Naive B cell (primary cell): ENCODE data around the gene PCCA. TPM values are rescaled to one million over a fixed set of nuclear protein-coding genes. Genes with fewer than 3 reads are reported as not detected.
"Not testable (repeated sequence)": the region's sequence is repeated elsewhere in the genome, so short reads cannot be mapped to it uniquely, and the experiment has no call there.

Experiments used
- ATAC-seq, 2 donors: fragments of 150-1000 bp; cut with Tn5 transposase; 2 replicates each; pipeline ENCODE4 v1.10.0; 2021; ENCODE audit warnings: low read depth in 2 of 2, mild to moderate bottlenecking in 2 of 2, moderate library complexity in 2 of 2
- DNase-seq: peaks from one replicate; pipeline ENCODE4 v3.0.0; 2022
- H3K27ac Mint-ChIP-seq, 6 donors: one replicate each; pipeline ENCODE4 v1.8.0; 2020 to 2022; ENCODE audit warnings: mild to moderate bottlenecking in 6 of 6, mixed read lengths in 6 of 6, moderate library complexity in 5 of 6, inconsistent platforms in 2 of 6
- H3K27me3 Mint-ChIP-seq, 3 donors: one replicate each; pipeline ENCODE4 v1.8.0; 2021 to 2022; ENCODE audit warnings: mixed read lengths in 3 of 3, mild to moderate bottlenecking in 1 of 3
- H3K36me3 Mint-ChIP-seq, 2 donors: one replicate each; pipeline ENCODE4 v1.8.0; 2020 to 2022; ENCODE audit warnings: mixed read lengths in 2 of 2, inconsistent platforms in 1 of 2, mild to moderate bottlenecking in 1 of 2
- H3K4me1 Mint-ChIP-seq, 3 donors: one replicate each; pipeline ENCODE4 v1.8.0; 2020 to 2022; ENCODE audit warnings: mixed read lengths in 3 of 3, inconsistent platforms in 1 of 3, mild to moderate bottlenecking in 1 of 3, moderate library complexity in 1 of 3
- H3K4me3 Mint-ChIP-seq, 8 donors: one replicate each; pipeline ENCODE4 v1.8.0; 2020 to 2022; ENCODE audit warnings: mild to moderate bottlenecking in 8 of 8, mixed read lengths in 8 of 8, moderate library complexity in 8 of 8, inconsistent platforms in 2 of 8
- H3K9me3 Mint-ChIP-seq, 7 donors: one replicate each; pipeline ENCODE4 v1.8.0; 2020 to 2022; ENCODE audit warnings: mixed read lengths in 7 of 7, mild to moderate bottlenecking in 5 of 7, inconsistent platforms in 2 of 7, moderate library complexity in 1 of 7
- polyA plus RNA-seq, 6 donors: library from polyadenylated mRNA; unstranded; fragments of 300-500 nt; fragmentation: Illumina TruSeq; gene quantifications; one replicate each; pipeline ENCODE4 v1.2.3, GENCODE V29; 2021; ENCODE audit warnings: low read depth in 6 of 6

The PCCA gene
- polyA plus RNA-seq, 6 donors from 2014 or later: 2.4 to 8.4 (median 4.6) TPM

GRCh38 chr13:100075700-100076587 is 12.9 kb upstream of the PCCA start:
- Mint-ChIP-seq H3K36me3 (no peaks in the 10 kb centered on the region), H3K9me3 (peaks cover 0 to 2% (median 0%) of the 10 kb centered on the region in 7 donors), H3K27ac (no peak overlapping the region), H3K4me3 (peak overlapping the region in 1 of 8 donors; percentile 20), H3K4me1 (no peaks in the 10 kb centered on the region), H3K27me3 (peaks cover 0 to 6% (median 4%) of the 10 kb centered on the region in 3 donors)
- no peak for DNase-seq
- no peak for ATAC-seq

GRCh38 chr13:100079003-100079402 is 9.9 kb upstream of the PCCA start:
- H3K4me3 Mint-ChIP-seq, H3K4me1 Mint-ChIP-seq, H3K27me3 Mint-ChIP-seq, H3K36me3 Mint-ChIP-seq, ATAC-seq, H3K9me3 Mint-ChIP-seq, DNase-seq, H3K27ac Mint-ChIP-seq: not testable (repeated sequence)

GRCh38 chr13:100083401-100083800 is 5.5 kb upstream of the PCCA start:
- H3K27me3 Mint-ChIP-seq, H3K4me1 Mint-ChIP-seq, DNase-seq, H3K36me3 Mint-ChIP-seq, H3K9me3 Mint-ChIP-seq, ATAC-seq: not testable (repeated sequence)
- Mint-ChIP-seq H3K4me3 (peak overlapping the region in 1 of 8 donors; percentile 46), H3K27ac (peak overlapping the region in 1 of 6 donors; percentile 54)

GRCh38 chr13:100088273-100088643 is 635 bp upstream of the PCCA start:
- peak overlapping the region; percentile 90 to 97 (median 94) for H3K4me3 Mint-ChIP-seq
- no peak overlapping the region for H3K27ac Mint-ChIP-seq
- ATAC-seq (no peak), DNase-seq (no peak)
- H3K4me1 Mint-ChIP-seq: peaks cover 14 to 23% (median 15%) of the 10 kb centered on the region in 3 donors
- no peaks in the 10 kb centered on the region for H3K27me3 Mint-ChIP-seq
- H3K9me3 Mint-ChIP-seq: no peaks in the 10 kb centered on the region
- H3K36me3 Mint-ChIP-seq: no peaks in the 10 kb centered on the region

- peak; percentile 55 to 58 for ATAC-seq
- Mint-ChIP-seq H3K9me3 (no peaks in the 10 kb centered on the region), H3K27me3 (no peaks in the 10 kb centered on the region), H3K27ac (peak overlapping the region; percentile 39 to 92 (median 68)), H3K4me3 (peak overlapping the region; percentile 90 to 97 (median 94)), H3K36me3 (no peaks in the 10 kb centered on the region), H3K4me1 (peaks cover 14 to 23% (median 15%) of the 10 kb centered on the region in 3 donors)
- peak; percentile 12 for DNase-seq
Observed at GRCh38 chr13:100089465-100090032, 656 bp downstream of the PCCA start.

GRCh38 chr13:100090861-100091260 is 2.0 kb downstream of the PCCA start:
- no peak for DNase-seq
- Mint-ChIP-seq H3K9me3 (no peaks in the 10 kb centered on the region), H3K4me3 (peak overlapping the region in 2 of 8 donors; percentile 94 to 96), H3K36me3 (no peaks in the 10 kb centered on the region), H3K27ac (no peak overlapping the region), H3K4me1 (peaks cover 24 to 27% (median 24%) of the 10 kb centered on the region in 3 donors), H3K27me3 (no peaks in the 10 kb centered on the region)
- no peak for ATAC-seq

DNA sequence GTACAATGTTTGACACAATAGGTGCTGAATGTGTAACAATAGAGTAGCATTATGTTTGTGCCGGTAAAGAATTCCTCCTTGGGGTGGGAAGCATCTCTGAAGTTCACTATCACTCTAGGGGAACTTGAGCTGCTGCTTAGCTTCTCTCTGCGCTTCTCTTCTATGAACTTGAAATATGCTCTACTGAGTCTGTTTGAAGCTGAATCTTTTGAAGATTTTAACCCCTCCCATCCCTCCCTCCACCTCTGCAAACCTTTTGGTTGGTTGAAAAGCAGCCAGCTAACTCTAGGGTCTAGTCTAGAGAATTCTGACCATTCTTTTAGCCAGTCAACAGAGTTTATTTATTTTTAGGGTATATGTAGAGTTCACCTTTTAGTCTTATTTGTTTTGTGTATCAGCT is 2.5 kb downstream of the PCCA start:
- no peaks in the 10 kb centered on the region for H3K36me3 Mint-ChIP-seq
- ATAC-seq (no peak), DNase-seq (no peak)
- no peaks in the 10 kb centered on the region for H3K9me3 Mint-ChIP-seq
- H3K4me3 Mint-ChIP-seq: peak overlapping the region in 1 of 8 donors; percentile 94
- peaks cover 24 to 27% (median 25%) of the 10 kb centered on the region in 3 donors for H3K4me1 Mint-ChIP-seq
- H3K27ac Mint-ChIP-seq: no peak overlapping the region
- no peaks in the 10 kb centered on the region for H3K27me3 Mint-ChIP-seq

DNA sequence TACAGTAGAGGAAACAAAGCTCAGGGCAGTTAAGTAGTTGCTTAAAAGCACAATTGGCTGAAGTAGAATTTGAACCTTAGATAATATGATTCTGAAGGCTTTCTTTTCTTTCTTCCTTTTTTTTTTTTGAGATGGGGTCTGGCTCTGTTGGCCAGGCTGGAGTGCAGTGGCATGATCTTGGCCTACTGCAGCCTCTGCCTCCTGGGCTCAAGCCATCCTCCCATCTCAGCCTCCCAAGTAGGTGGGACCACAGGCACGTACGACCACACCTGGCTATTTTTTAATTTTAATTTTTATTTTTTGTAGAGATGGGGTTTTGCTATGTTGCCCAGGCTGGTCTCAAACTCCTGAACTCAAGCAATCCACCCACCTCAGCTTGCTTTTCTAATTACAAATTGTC is 3.4 kb downstream of the PCCA start:
- not testable (repeated sequence) for H3K4me3 Mint-ChIP-seq, ATAC-seq

GRCh38 chr13:100095498-100095897 is 6.6 kb downstream of the PCCA start:
- Mint-ChIP-seq H3K36me3 (no peaks in the 10 kb centered on the region), H3K4me1 (peaks cover 9 to 24% (median 14%) of the 10 kb centered on the region in 3 donors), H3K27me3 (no peaks in the 10 kb centered on the region), H3K4me3 (no peak overlapping the region), H3K27ac (no peak overlapping the region), H3K9me3 (peaks cover 0 to 5% (median 0%) of the 10 kb centered on the region in 7 donors)
- no peak for ATAC-seq
- DNase-seq: no peak

More for the DNA sequence above, 3.4 kb downstream of the PCCA start:
- H3K27me3 Mint-ChIP-seq, H3K9me3 Mint-ChIP-seq, DNase-seq, H3K36me3 Mint-ChIP-seq: not testable (repeated sequence)
- H3K27ac Mint-ChIP-seq: peak overlapping the region in 1 of 6 donors; percentile 38
- peaks cover 24 to 27% (median 25%) of the 10 kb centered on the region in 3 donors for H3K4me1 Mint-ChIP-seq

DNA sequence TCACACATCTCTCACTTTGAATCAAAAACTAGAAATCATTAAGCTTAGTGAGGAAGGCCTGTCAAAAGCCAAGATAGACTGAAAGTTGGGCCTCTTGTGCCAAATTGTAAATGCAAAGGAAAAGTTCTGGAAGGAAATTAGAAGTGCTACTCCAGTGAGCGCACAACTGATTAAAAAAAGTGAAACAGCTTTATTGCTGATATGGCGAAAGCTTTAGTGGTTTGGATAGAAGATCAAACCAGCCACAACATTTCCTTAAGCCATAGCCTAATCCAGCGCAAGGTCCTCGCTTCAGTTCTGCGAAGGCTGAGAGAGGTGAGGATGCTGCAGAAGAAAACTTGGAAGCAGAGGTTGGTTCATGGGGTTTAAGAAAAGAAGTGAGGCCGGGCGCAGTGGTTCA is 7.6 kb downstream of the PCCA start:
- Mint-ChIP-seq H3K27ac (no peak overlapping the region), H3K36me3 (no peaks in the 10 kb centered on the region), H3K27me3 (no peaks in the 10 kb centered on the region)

GRCh38 chr13:100097821-100098220 is 8.9 kb downstream of the PCCA start:
- Mint-ChIP-seq H3K36me3 (peaks cover 0 to 5% of the 10 kb centered on the region in 2 donors), H3K9me3 (peaks cover 0 to 5% (median 0%) of the 10 kb centered on the region in 7 donors), H3K4me3 (no peak overlapping the region), H3K27ac (no peak overlapping the region), H3K4me1 (peaks cover 5 to 18% (median 14%) of the 10 kb centered on the region in 3 donors), H3K27me3 (no peaks in the 10 kb centered on the region)
- ATAC-seq (no peak), DNase-seq (no peak)

More for the DNA sequence above, 7.6 kb downstream of the PCCA start:
- H3K9me3 Mint-ChIP-seq: peaks cover 0 to 5% (median 0%) of the 10 kb centered on the region in 7 donors
- H3K4me3 Mint-ChIP-seq: no peak overlapping the region
- ATAC-seq (no peak), DNase-seq (no peak)
- peaks cover 5 to 18% (median 14%) of the 10 kb centered on the region in 3 donors for H3K4me1 Mint-ChIP-seq

DNA sequence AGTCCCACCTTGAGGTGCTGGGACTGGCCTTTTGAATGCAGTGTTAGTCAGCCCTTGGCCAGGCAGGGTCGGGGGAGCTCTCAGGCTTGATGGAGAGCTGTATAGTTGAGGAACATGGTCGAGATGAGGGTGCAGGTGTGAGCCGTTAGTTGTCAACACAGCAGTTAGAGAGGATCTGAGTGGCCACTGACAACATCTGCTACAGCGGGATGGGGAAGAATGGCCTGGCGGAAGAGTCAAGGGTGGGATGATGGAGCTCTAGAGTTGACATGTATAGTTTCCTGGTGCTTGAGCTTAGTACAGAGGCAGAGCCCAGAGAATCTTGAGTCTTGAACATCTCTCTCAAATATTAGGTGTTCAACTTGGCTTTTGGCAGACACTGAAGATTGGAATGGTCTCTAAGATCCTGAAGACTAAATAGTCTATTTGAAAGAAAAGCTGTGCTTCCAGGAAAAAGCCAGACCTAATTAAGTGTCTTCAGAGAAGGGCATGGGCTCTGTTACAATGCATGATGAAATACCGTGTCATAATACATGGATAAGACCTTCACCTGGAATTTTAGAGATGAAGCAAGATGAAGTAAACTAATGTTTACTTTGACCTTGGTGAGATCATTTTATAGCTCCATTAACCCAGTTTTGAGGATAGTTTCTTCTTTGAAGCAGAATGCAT is 9.7 kb downstream of the PCCA start:
- Mint-ChIP-seq H3K4me1 (peaks cover 5 to 18% (median 14%) of the 10 kb centered on the region in 3 donors), H3K36me3 (peaks cover under 1 to 5% of the 10 kb centered on the region in 2 donors), H3K9me3 (peaks cover 0 to 5% (median 0%) of the 10 kb centered on the region in 7 donors), H3K27me3 (no peaks in the 10 kb centered on the region), H3K27ac (no peak overlapping the region), H3K4me3 (no peak overlapping the region)
- ATAC-seq (no peak), DNase-seq (no peak)

- not testable (repeated sequence) for DNase-seq, H3K27me3 Mint-ChIP-seq, H3K4me3 Mint-ChIP-seq, H3K36me3 Mint-ChIP-seq, H3K9me3 Mint-ChIP-seq, ATAC-seq, H3K27ac Mint-ChIP-seq
- H3K4me1 Mint-ChIP-seq: peaks cover 5 to 18% (median 14%) of the 10 kb centered on the region in 3 donors
Observed at GRCh38 chr13:100099117-100099445, 10.2 kb downstream of the PCCA start.
